ENCODE results near the gene SCNN1G.

Gene SCNN1G

GRCh38 chr16:23182206-23182678, 303 bp upstream of the SCNN1G start (continued):
- TF ChIP-seq PATZ1 (CRISPR knock-in tag; IDR thresholded peaks at IDR 0.05; ENCODE audit: borderline replicate concordance) (no peak), RARB (CRISPR knock-in tag; IDR thresholded peaks at IDR 0.05) (no peak), ZNF70 (CRISPR knock-in tag; IDR thresholded peaks at IDR 0.05) (no peak), ZNF8 (CRISPR knock-in tag; IDR thresholded peaks at IDR 0.05) (no peak), POU6F1 (CRISPR knock-in tag; IDR thresholded peaks at IDR 0.05; ENCODE audit: borderline replicate concordance, low read depth) (no peak), ZNF565 (CRISPR knock-in tag; conservative IDR thresholded peaks at IDR 0.05; ENCODE audit: low read depth) (no peak), GLIS3 (CRISPR knock-in tag; IDR thresholded peaks at IDR 0.05) (no peak)

- TF ChIP-seq ZC3H10 (CRISPR knock-in tag; IDR thresholded peaks at IDR 0.05), result no peak
- TF ChIP-seq ISL1 (CRISPR knock-in tag; IDR thresholded peaks at IDR 0.05), result no peak
- no peak for TF ChIP-seq SNAI2 (CRISPR knock-in tag; IDR thresholded peaks at IDR 0.05)
- no peak for TF ChIP-seq CSDC2 (CRISPR knock-in tag; IDR thresholded peaks at IDR 0.05)
- no peak for TF ChIP-seq PPARA (CRISPR knock-in tag; IDR thresholded peaks at IDR 0.05; ENCODE audit: borderline replicate concordance)
- TF ChIP-seq ZNF70 (CRISPR knock-in tag; IDR thresholded peaks at IDR 0.05), result no peak
- no peak for ATAC-seq
These were observed 958 bp downstream of the SCNN1G start for GRCh38 chr16:23183543-23183862.

GRCh38 chr16:23185656-23186055, 3.1 kb downstream of the SCNN1G start:
- ATAC-seq, result no peak
- no peak for TF ChIP-seq ISL1 (CRISPR knock-in tag; IDR thresholded peaks at IDR 0.05)
- TF ChIP-seq ESRRG (CRISPR knock-in tag; IDR thresholded peaks at IDR 0.05), result no peak

GRCh38 chr16:23186171-23186570, 3.6 kb downstream of the SCNN1G start:
- TF ChIP-seq ESRRG (CRISPR knock-in tag; IDR thresholded peaks at IDR 0.05), result no peak
- TF ChIP-seq ZNF8 (CRISPR knock-in tag; IDR thresholded peaks at IDR 0.05), result no peak
- no peak for TF ChIP-seq ZC3H10 (CRISPR knock-in tag; IDR thresholded peaks at IDR 0.05)
- no peak for TF ChIP-seq CSRNP3 (CRISPR knock-in tag; IDR thresholded peaks at IDR 0.05)
- no peak for TF ChIP-seq ZNF565 (CRISPR knock-in tag; conservative IDR thresholded peaks at IDR 0.05; ENCODE audit: low read depth)
- no peak for TF ChIP-seq TCF4 (CRISPR knock-in tag; IDR thresholded peaks at IDR 0.05; ENCODE audit: borderline replicate concordance)
- no peak for TF ChIP-seq CREB5 (CRISPR knock-in tag; IDR thresholded peaks at IDR 0.05; ENCODE audit: low read depth)
- TF ChIP-seq TSHZ2 (CRISPR knock-in tag; IDR thresholded peaks at IDR 0.05), result no peak
- TF ChIP-seq TOX (CRISPR knock-in tag; IDR thresholded peaks at IDR 0.05; ENCODE audit: borderline replicate concordance), result no peak
- TF ChIP-seq SNAI2 (CRISPR knock-in tag; IDR thresholded peaks at IDR 0.05), result no peak
- TF ChIP-seq BACH2 (CRISPR knock-in tag; IDR thresholded peaks at IDR 0.05; ENCODE audit: borderline replicate concordance), result no peak
- no peak for ATAC-seq
